ENCODE data around the gene YPEL3.

- TF ChIP-seq, protein P1, sequence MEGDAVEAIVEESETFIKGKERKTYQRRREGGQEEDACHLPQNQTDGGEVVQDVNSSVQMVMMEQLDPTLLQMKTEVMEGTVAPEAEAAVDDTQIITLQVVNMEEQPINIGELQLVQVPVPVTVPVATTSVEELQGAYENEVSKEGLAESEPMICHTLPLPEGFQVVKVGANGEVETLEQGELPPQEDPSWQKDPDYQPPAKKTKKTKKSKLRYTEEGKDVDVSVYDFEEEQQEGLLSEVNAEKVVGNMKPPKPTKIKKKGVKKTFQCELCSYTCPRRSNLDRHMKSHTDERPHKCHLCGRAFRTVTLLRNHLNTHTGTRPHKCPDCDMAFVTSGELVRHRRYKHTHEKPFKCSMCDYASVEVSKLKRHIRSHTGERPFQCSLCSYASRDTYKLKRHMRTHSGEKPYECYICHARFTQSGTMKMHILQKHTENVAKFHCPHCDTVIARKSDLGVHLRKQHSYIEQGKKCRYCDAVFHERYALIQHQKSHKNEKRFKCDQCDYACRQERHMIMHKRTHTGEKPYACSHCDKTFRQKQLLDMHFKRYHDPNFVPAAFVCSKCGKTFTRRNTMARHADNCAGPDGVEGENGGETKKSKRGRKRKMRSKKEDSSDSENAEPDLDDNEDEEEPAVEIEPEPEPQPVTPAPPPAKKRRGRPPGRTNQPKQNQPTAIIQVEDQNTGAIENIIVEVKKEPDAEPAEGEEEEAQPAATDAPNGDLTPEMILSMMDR (IDR thresholded peaks at IDR 0.05): no peak
- TF ChIP-seq POLR2A (IDR thresholded peaks at IDR 0.05): no peak
Observed at GRCh38 chr16:30104492-30104891, 8.5 kb upstream of the YPEL3 start.

All from Peyer's patch (tissue), 4 donors.